K562 (cell line): ENCODE data around the gene HSF5. TPM values are rescaled to one million over a fixed set of nuclear protein-coding genes. Genes with fewer than 3 reads are reported as not detected.
A peak's percentile ranks its signal among the peaks of the same experiment; 100 is the strongest.

Experiments used
- CCNT2 ChIP-seq: IDR thresholded peaks from 2 replicates; pipeline ENCODE4 v1.6.1; 2011; ENCODE audit warnings: borderline replicate concordance, low read depth, mild to moderate bottlenecking, moderate library complexity, mixed read lengths, low read length; ENCODE audit not compliant: insufficient read length; ENCODE audit errors: extremely low read depth
- ETV6 ChIP-seq, 3 experiments: fragments of 150-350 bp in 1 of 3; sonication (generic) in 1 of 3; formaldehyde crosslinking in 1 of 3; IDR thresholded peaks; 2 replicates each; pipeline versions ENCODE4 v1.6.1 to v1.8.0; 2014 to 2022; ENCODE audit warnings: borderline replicate concordance in 2 of 3, low read depth in 2 of 3, antibody characterized with exemption in 1 of 3, low read length in 1 of 3, mild to moderate bottlenecking in 1 of 3, missing genetic modification reagents in 1 of 3
- FOSL1 ChIP-seq: fragments of 200-800 bp; sonication (Bioruptor generic); conservative IDR thresholded peaks from 2 replicates; pipeline ENCODE4 v1.6.1; 2016; ENCODE audit warnings: missing genetic modification characterization, missing compliant biosample characterization
- FOXJ2 ChIP-seq: fragments of 200-800 bp; sonication (Bioruptor generic); IDR thresholded peaks from 2 replicates; pipeline ENCODE4 v1.6.1; 2016; ENCODE audit warnings: missing genetic modification characterization, missing compliant biosample characterization
- FOXK2 ChIP-seq, 2 experiments: fragments of 450-650 bp; IDR thresholded peaks in 1 of 2; conservative IDR thresholded peaks in 1 of 2; 2 replicates each; pipeline ENCODE4 v1.6.1; 2016; ENCODE audit warnings: low read depth in 2 of 2, mild to moderate bottlenecking in 1 of 2
- HDAC1 ChIP-seq, 2 experiments: fragments of 450-650 bp; IDR thresholded peaks; 2 replicates each; pipeline ENCODE4 v1.6.1; 2016 to 2017; ENCODE audit warnings: inconsistent platforms in 1 of 2, mild to moderate bottlenecking in 1 of 2, moderate library complexity in 1 of 2
- MEF2D ChIP-seq: conservative IDR thresholded peaks from 2 replicates; pipeline ENCODE4 v1.6.1; 2016; ENCODE audit warnings: low read depth, missing genetic modification characterization, missing compliant biosample characterization
- SIRT6 ChIP-seq: IDR thresholded peaks from one replicate; pipeline ENCODE4 v1.6.1; 2012; ENCODE audit warnings: low read depth, mild to moderate bottlenecking, control low read depth, inconsistent platforms, low read length, moderate library complexity
- TCF7 ChIP-seq: sonication (generic); IDR thresholded peaks from 2 replicates; pipeline ENCODE4 v1.6.1; 2016; ENCODE audit warnings: antibody characterized with exemption, borderline replicate concordance
- ZBTB12 ChIP-seq: fragments of 250-450 bp; sonication (Bioruptor Pico); IDR thresholded peaks from 2 replicates; pipeline ENCODE4 v1.4.0; 2020
- ZBTB9 ChIP-seq: fragments of 450-650 bp; formaldehyde crosslinking; IDR thresholded peaks from 2 replicates; pipeline ENCODE4 v1.4.0; 2020; ENCODE audit warnings: mild to moderate bottlenecking, moderate library complexity
- polyA plus RNA-seq, 8 experiments: library from polyadenylated mRNA; depleted of rRNA in 4 of 8; stranded (reverse) in 5 of 8; unstranded in 3 of 8; fragments of >200 nt; fragmentation: Nextera tagmentation in 2 of 8; fragmentation: Illumina TruSeq in 1 of 8; extraction: Ambion mirVana in 2 of 8; extraction: Trizol in 1 of 8; gene quantifications; 2 replicates each; pipeline versions ENCODE4 v1.2.1 to v1.2.3, GENCODE V29; 2011 to 2014; ENCODE audit warnings: inconsistent platforms in 1 of 8, missing spikeins in 1 of 8
- total RNA-seq, 7 experiments: library from RNA; depleted of rRNA in 6 of 7; stranded (reverse); fragments of >200 nt in 6 of 7; fragmentation: Illumina TruSeq in 2 of 7; extraction: Trizol in 2 of 7; gene quantifications; 2 replicates each; pipeline versions ENCODE4 v1.2.1 to v1.2.3, GENCODE V29; 2011 to 2021; ENCODE audit warnings: low replicate concordance in 1 of 7
- TF ChIP-seq, protein P1 (sequence below): fragments of 450-650 bp; IDR thresholded peaks from 2 replicates; pipeline ENCODE4 v1.6.1; 2017; ENCODE audit warnings: mild to moderate bottlenecking, moderate library complexity
- TF ChIP-seq, protein P2 (sequence below): fragments of 150-350 bp; IDR thresholded peaks from 2 replicates; pipeline ENCODE4 v1.6.1; 2014; ENCODE audit warnings: low read depth, mild to moderate bottlenecking, low read length, borderline replicate concordance
- TF ChIP-seq, protein P3 (sequence below): fragments of 250-450 bp; sonication (Bioruptor Pico); IDR thresholded peaks from 2 replicates; pipeline ENCODE4 v1.4.0; 2020; ENCODE audit warnings: mild to moderate bottlenecking, moderate library complexity
- TF ChIP-seq, protein P4 (sequence below): sonication (generic); formaldehyde crosslinking; IDR thresholded peaks from 2 replicates; pipeline ENCODE4 v1.8.0; 2022; ENCODE audit warnings: missing genetic modification reagents, mild to moderate bottlenecking, borderline replicate concordance

Gene HSF5
- total and polyA plus RNA-seq, 9 of the 15 experiments (the other 6 are each of a cell fraction or from before 2014, with no cell fraction given): 0.04 TPM; not detected in 8

GRCh38 chr17:58391302-58391984 is 96.8 kb downstream of the HSF5 start (continued):
- TF ChIP-seq ZBTB9: no peak
- TF ChIP-seq, protein P1, sequence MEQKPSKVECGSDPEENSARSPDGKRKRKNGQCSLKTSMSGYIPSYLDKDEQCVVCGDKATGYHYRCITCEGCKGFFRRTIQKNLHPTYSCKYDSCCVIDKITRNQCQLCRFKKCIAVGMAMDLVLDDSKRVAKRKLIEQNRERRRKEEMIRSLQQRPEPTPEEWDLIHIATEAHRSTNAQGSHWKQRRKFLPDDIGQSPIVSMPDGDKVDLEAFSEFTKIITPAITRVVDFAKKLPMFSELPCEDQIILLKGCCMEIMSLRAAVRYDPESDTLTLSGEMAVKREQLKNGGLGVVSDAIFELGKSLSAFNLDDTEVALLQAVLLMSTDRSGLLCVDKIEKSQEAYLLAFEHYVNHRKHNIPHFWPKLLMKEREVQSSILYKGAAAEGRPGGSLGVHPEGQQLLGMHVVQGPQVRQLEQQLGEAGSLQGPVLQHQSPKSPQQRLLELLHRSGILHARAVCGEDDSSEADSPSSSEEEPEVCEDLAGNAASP: no peak
- TF ChIP-seq, protein P2, sequence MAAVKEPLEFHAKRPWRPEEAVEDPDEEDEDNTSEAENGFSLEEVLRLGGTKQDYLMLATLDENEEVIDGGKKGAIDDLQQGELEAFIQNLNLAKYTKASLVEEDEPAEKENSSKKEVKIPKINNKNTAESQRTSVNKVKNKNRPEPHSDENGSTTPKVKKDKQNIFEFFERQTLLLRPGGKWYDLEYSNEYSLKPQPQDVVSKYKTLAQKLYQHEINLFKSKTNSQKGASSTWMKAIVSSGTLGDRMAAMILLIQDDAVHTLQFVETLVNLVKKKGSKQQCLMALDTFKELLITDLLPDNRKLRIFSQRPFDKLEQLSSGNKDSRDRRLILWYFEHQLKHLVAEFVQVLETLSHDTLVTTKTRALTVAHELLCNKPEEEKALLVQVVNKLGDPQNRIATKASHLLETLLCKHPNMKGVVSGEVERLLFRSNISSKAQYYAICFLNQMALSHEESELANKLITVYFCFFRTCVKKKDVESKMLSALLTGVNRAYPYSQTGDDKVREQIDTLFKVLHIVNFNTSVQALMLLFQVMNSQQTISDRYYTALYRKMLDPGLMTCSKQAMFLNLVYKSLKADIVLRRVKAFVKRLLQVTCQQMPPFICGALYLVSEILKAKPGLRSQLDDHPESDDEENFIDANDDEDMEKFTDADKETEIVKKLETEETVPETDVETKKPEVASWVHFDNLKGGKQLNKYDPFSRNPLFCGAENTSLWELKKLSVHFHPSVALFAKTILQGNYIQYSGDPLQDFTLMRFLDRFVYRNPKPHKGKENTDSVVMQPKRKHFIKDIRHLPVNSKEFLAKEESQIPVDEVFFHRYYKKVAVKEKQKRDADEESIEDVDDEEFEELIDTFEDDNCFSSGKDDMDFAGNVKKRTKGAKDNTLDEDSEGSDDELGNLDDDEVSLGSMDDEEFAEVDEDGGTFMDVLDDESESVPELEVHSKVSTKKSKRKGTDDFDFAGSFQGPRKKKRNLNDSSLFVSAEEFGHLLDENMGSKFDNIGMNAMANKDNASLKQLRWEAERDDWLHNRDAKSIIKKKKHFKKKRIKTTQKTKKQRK: no peak
- TF ChIP-seq FOSL1: peak; percentile 35; the same call in 1 of the 2 replicates
- peak; percentile 86 for TF ChIP-seq CCNT2
- TF ChIP-seq MEF2D (tag): no peak
- no peak for TF ChIP-seq ETV6 (IDR thresholded peaks at IDR 0.05; ENCODE audit: borderline replicate concordance in 1 of 2, low read depth in 2 of 2, low read length in 1 of 2)
- TF ChIP-seq ETV6 (CRISPR knock-in tag; IDR thresholded peaks at IDR 0.05; ENCODE audit: borderline replicate concordance): no peak
- peak; percentile 89 for TF ChIP-seq TCF7
- TF ChIP-seq, protein P3, sequence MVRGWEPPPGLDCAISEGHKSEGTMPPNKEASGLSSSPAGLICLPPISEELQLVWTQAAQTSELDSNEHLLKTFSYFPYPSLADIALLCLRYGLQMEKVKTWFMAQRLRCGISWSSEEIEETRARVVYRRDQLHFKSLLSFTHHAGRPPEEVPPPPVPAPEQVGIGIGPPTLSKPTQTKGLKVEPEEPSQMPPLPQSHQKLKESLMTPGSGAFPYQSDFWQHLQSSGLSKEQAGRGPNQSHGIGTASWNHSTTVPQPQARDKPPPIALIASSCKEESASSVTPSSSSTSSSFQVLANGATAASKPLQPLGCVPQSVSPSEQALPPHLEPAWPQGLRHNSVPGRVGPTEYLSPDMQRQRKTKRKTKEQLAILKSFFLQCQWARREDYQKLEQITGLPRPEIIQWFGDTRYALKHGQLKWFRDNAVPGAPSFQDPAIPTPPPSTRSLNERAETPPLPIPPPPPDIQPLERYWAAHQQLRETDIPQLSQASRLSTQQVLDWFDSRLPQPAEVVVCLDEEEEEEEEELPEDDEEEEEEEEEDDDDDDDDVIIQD (CRISPR knock-in tag): no peak
- TF ChIP-seq, protein P4, sequence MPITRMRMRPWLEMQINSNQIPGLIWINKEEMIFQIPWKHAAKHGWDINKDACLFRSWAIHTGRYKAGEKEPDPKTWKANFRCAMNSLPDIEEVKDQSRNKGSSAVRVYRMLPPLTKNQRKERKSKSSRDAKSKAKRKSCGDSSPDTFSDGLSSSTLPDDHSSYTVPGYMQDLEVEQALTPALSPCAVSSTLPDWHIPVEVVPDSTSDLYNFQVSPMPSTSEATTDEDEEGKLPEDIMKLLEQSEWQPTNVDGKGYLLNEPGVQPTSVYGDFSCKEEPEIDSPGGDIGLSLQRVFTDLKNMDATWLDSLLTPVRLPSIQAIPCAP (CRISPR knock-in tag): no peak
- TF ChIP-seq FOXK2 (conservative IDR thresholded peaks at IDR 0.05 in 1 of 2, IDR thresholded peaks at IDR 0.05 in 1 of 2; ENCODE audit: low read depth in 2 of 2): no peak
- no peak for TF ChIP-seq SIRT6
- TF ChIP-seq HDAC1 (IDR thresholded peaks at IDR 0.05): no peak
- TF ChIP-seq FOXJ2: peak; percentile 41; the same call in 1 of the 2 replicates
- no peak for TF ChIP-seq ZBTB12 (CRISPR knock-in tag)
